WTC11 (cell line): ENCODE results near the gene MMAB. TPM values are rescaled to one million over a fixed set of nuclear protein-coding genes. Genes with fewer than 3 reads are reported as not detected.

Experiments
- ATAC-seq: fragments of 200-7000 bp; cut with Tn5 transposase; 2 replicates; pipeline ENCODE4 v1.10.0; 2021; ENCODE audit warnings: mild to moderate bottlenecking, moderate library complexity
- CTCF ChIA-PET: fragments of 300-600 bp; sonication (Branson Sonifier 250); formaldehyde crosslinking; loops from one replicate; lab custom pipeline; 2021; ENCODE audit warnings: antibody characterized with exemption; lab: Charles Lee
- POLR2A ChIA-PET: fragments of 350-600 bp; sonication (Branson Sonifier 250); formaldehyde crosslinking; loops from one replicate; lab custom pipeline; 2021; ENCODE audit warnings: antibody characterized with exemption; lab: Charles Lee
- DNase-seq: peaks from one replicate; pipeline ENCODE4 v3.0.0; 2021; ENCODE audit warnings: low spot score
- H3K27ac Mint-ChIP-seq: 2 replicates; pipeline ENCODE4 v1.8.0; 2021; ENCODE audit warnings: mixed read lengths
- H3K27me3 Mint-ChIP-seq: 2 replicates; pipeline ENCODE4 v1.8.0; 2021; ENCODE audit warnings: low read depth, mild to moderate bottlenecking, moderate library complexity, mixed read lengths
- H3K36me3 Mint-ChIP-seq: 2 replicates; pipeline ENCODE4 v1.8.0; 2021; ENCODE audit warnings: mixed read lengths
- H3K4me1 Mint-ChIP-seq: 2 replicates; pipeline ENCODE4 v1.8.0; 2022; ENCODE audit warnings: mixed read lengths
- H3K4me3 Mint-ChIP-seq: 2 replicates; pipeline ENCODE4 v1.8.0; 2021; ENCODE audit warnings: mild to moderate bottlenecking, moderate library complexity, mixed read lengths
- H3K9me3 Mint-ChIP-seq: 2 replicates; pipeline ENCODE4 v1.8.0; 2021; ENCODE audit warnings: mixed read lengths
- ATF1 ChIP-seq: sonication (generic); formaldehyde crosslinking; IDR thresholded peaks from 2 replicates; pipeline ENCODE4 v1.8.1; 2023; ENCODE audit warnings: mild to moderate bottlenecking, moderate library complexity, missing genetic modification reagents
- ATF2 ChIP-seq: sonication (generic); formaldehyde crosslinking; IDR thresholded peaks from 2 replicates; pipeline ENCODE4 v1.8.1; 2022; ENCODE audit warnings: low read depth, missing genetic modification reagents, borderline replicate concordance
- ATF6 ChIP-seq: sonication (generic); formaldehyde crosslinking; IDR thresholded peaks from 2 replicates; pipeline ENCODE4 v1.8.1; 2023; ENCODE audit warnings: mild to moderate bottlenecking, missing genetic modification reagents
- CBFB ChIP-seq: sonication (generic); formaldehyde crosslinking; IDR thresholded peaks from 2 replicates; pipeline ENCODE4 v1.8.1; 2022; ENCODE audit warnings: mild to moderate bottlenecking, low read depth, missing genetic modification reagents
- CTCF ChIP-seq: fragments of 200-600 bp; IDR thresholded peaks from 2 replicates; pipeline ENCODE4 v1.8.0; 2022; ENCODE audit warnings: antibody characterized with exemption
- E2F5 ChIP-seq: sonication (generic); formaldehyde crosslinking; IDR thresholded peaks from 2 replicates; pipeline ENCODE4 v1.8.1; 2022; ENCODE audit warnings: mild to moderate bottlenecking, moderate library complexity, missing genetic modification reagents
- ETV6 ChIP-seq: sonication (generic); formaldehyde crosslinking; IDR thresholded peaks from 2 replicates; pipeline ENCODE4 v1.8.1; 2022; ENCODE audit warnings: mild to moderate bottlenecking, missing genetic modification reagents
- FOXP1 ChIP-seq: sonication (generic); formaldehyde crosslinking; IDR thresholded peaks from 2 replicates; pipeline ENCODE4 v1.8.0; 2022; ENCODE audit warnings: missing genetic modification reagents, mild to moderate bottlenecking, moderate library complexity, borderline replicate concordance
- FOXP4 ChIP-seq: sonication (generic); formaldehyde crosslinking; IDR thresholded peaks from 2 replicates; pipeline ENCODE4 v1.8.0; 2022; ENCODE audit warnings: mild to moderate bottlenecking, missing genetic modification reagents
- GRHL2 ChIP-seq: fragments of 250-450 bp; sonication (Bioruptor Pico); IDR thresholded peaks from 2 replicates; pipeline ENCODE4 v1.8.0; 2022; ENCODE audit warnings: mild to moderate bottlenecking, moderate library complexity; ENCODE audit not compliant: insufficient replicate concordance, severe bottlenecking
- HMGXB4 ChIP-seq: sonication (generic); formaldehyde crosslinking; IDR thresholded peaks from 2 replicates; pipeline ENCODE4 v1.8.1; 2023; ENCODE audit warnings: mild to moderate bottlenecking, moderate library complexity, missing genetic modification reagents
- NFATC4 ChIP-seq: fragments of 250-450 bp; sonication (Bioruptor Pico); IDR thresholded peaks from 2 replicates; pipeline ENCODE4 v1.9.0; 2021; ENCODE audit warnings: mild to moderate bottlenecking
- NR3C1 ChIP-seq: sonication (generic); formaldehyde crosslinking; conservative IDR thresholded peaks from 2 replicates; pipeline ENCODE4 v1.8.1; 2023; ENCODE audit warnings: low read depth, mild to moderate bottlenecking, missing genetic modification reagents
- SMAD3 ChIP-seq: sonication (generic); formaldehyde crosslinking; IDR thresholded peaks from 2 replicates; pipeline ENCODE4 v1.8.0; 2022; ENCODE audit warnings: missing genetic modification reagents, mild to moderate bottlenecking, borderline replicate concordance
- SP1 ChIP-seq: sonication (generic); formaldehyde crosslinking; conservative IDR thresholded peaks from 2 replicates; pipeline ENCODE4 v1.8.1; 2022; ENCODE audit warnings: missing genetic modification reagents
- TCF7 ChIP-seq: sonication (generic); formaldehyde crosslinking; IDR thresholded peaks from 2 replicates; pipeline ENCODE4 v1.8.0; 2022; ENCODE audit warnings: mild to moderate bottlenecking, low read depth, missing genetic modification reagents, moderate library complexity
- TEAD1 ChIP-seq: sonication (generic); formaldehyde crosslinking; IDR thresholded peaks from 2 replicates; pipeline ENCODE4 v1.8.0; 2022; ENCODE audit warnings: mild to moderate bottlenecking, missing genetic modification reagents
- ZNF263 ChIP-seq: sonication (generic); formaldehyde crosslinking; IDR thresholded peaks from 2 replicates; pipeline ENCODE4 v1.8.1; 2022; ENCODE audit warnings: low read depth, mild to moderate bottlenecking, moderate library complexity, missing genetic modification reagents
- ZNF416 ChIP-seq: fragments of 250-450 bp; sonication (Bioruptor Pico); IDR thresholded peaks from 2 replicates; pipeline ENCODE4 v1.9.0; 2021; ENCODE audit warnings: mild to moderate bottlenecking, inconsistent platforms
- ZNF423 ChIP-seq: fragments of 250-450 bp; sonication (Bioruptor Pico); IDR thresholded peaks from 2 replicates; pipeline ENCODE4 v2.1.2; 2022; ENCODE audit warnings: mild to moderate bottlenecking, moderate library complexity
- ZNF671 ChIP-seq: fragments of 250-450 bp; sonication (Bioruptor Pico); IDR thresholded peaks from 2 replicates; pipeline ENCODE4 v1.8.0; 2021; ENCODE audit warnings: mild to moderate bottlenecking
- ZSCAN18 ChIP-seq: fragments of 250-450 bp; sonication (Bioruptor Pico); IDR thresholded peaks from 2 replicates; pipeline ENCODE4 v2.1.2; 2022; ENCODE audit warnings: mild to moderate bottlenecking, moderate library complexity
- total RNA-seq: library from RNA; stranded (reverse); gene quantifications from 3 replicates; pipeline ENCODE4 v1.2.3, GENCODE V29; 2021

Gene MMAB
- total RNA-seq, 1 experiment from 2014 or later = 22.0 TPM

GRCh38 chr12:109609342-109609741, 36.0 kb upstream of the MMAB start (continued):
- TF ChIP-seq HMGXB4 = no peak
- TF ChIP-seq SMAD3 (CRISPR knock-in tag) = no peak
- TF ChIP-seq, all 79 proteins: peak for 0

- no peaks in the 10 kb centered on the region for H3K36me3 Mint-ChIP-seq
- peaks cover 4% of the 10 kb centered on the region for H3K4me1 Mint-ChIP-seq
- no peaks in the 10 kb centered on the region for H3K27me3 Mint-ChIP-seq
- TF ChIP-seq ZNF416 = no peak
- TF ChIP-seq ZNF423 (CRISPR knock-in tag) = no peak
- TF ChIP-seq ZSCAN18 (CRISPR knock-in tag) = no peak
- TF ChIP-seq SP1 (CRISPR knock-in tag) = no peak
- TF ChIP-seq CBFB (CRISPR knock-in tag) = no peak
- TF ChIP-seq CTCF = no peak
- no peak for TF ChIP-seq TCF7 (CRISPR knock-in tag)
- H3K27ac Mint-ChIP-seq = no peak overlapping the region
- H3K4me3 Mint-ChIP-seq = no peak overlapping the region
- CTCF ChIA-PET = interaction anchor here (0.5 to 1.1 kb wide), 4 partner anchors 11 to 227 kb away, joined by 3 to 4 read pairs (median 3); no protein-coding TSS in a partner anchor
- H3K9me3 Mint-ChIP-seq = no peaks in the 10 kb centered on the region
- POLR2A ChIA-PET = no interaction called here
- ATAC-seq = no peak
- no peak for DNase-seq
Measured at GRCh38 chr12:109608793-109609192, 35.5 kb upstream of the MMAB start.

GRCh38 chr12:109608270-109608669, 35.0 kb upstream of the MMAB start:
- no peak overlapping the region for H3K4me3 Mint-ChIP-seq
- TF ChIP-seq ZNF671 (CRISPR knock-in tag) = no peak
- TF ChIP-seq FOXP4 (CRISPR knock-in tag) = no peak
- TF ChIP-seq ATF6 (CRISPR knock-in tag) = no peak
- no peak for TF ChIP-seq TEAD1 (CRISPR knock-in tag)
- no peak for TF ChIP-seq ETV6 (CRISPR knock-in tag)
- no peak for TF ChIP-seq ATF1 (CRISPR knock-in tag)
- TF ChIP-seq FOXP1 (CRISPR knock-in tag) = no peak
- no peak for TF ChIP-seq SMAD3 (CRISPR knock-in tag)
- no peak for TF ChIP-seq ZNF263 (CRISPR knock-in tag)
- no peak for TF ChIP-seq E2F5 (CRISPR knock-in tag)
- no peak for TF ChIP-seq ATF2 (CRISPR knock-in tag)
- no peak for TF ChIP-seq NFATC4 (CRISPR knock-in tag)
- no peak for TF ChIP-seq GRHL2 (CRISPR knock-in tag)
- no peak for TF ChIP-seq CBFB (CRISPR knock-in tag)
- TF ChIP-seq NR3C1 = no peak

More at GRCh38 chr12:109608270-109608669, 35.0 kb upstream of the MMAB start:
- Mint-ChIP-seq H3K27ac (no peak overlapping the region), H3K36me3 (no peaks in the 10 kb centered on the region), H3K27me3 (no peaks in the 10 kb centered on the region), H3K9me3 (no peaks in the 10 kb centered on the region), H3K4me1 (peaks cover 3% of the 10 kb centered on the region)
- POLR2A ChIA-PET = no interaction called here
- ATAC-seq (no peak), DNase-seq (no peak)
- CTCF ChIA-PET = interaction anchor here (0.5 to 3.1 kb wide), 4 partner anchors 10 to 228 kb away, joined by 3 to 25 read pairs (median 4); no protein-coding TSS in a partner anchor
